Stromal cell of bone marrow (primary cell): Measurements from ENCODE around the gene SSBP2.
"Not testable (repeated sequence)": the region's sequence is repeated elsewhere in the genome, so short reads cannot be mapped to it uniquely, and the experiment has no call there.

ENCODE experiments used
- DNase-seq: peaks from one replicate; pipeline ENCODE4 v3.0.0-alpha.2; 2012; ENCODE audit warnings: low read depth

SSBP2 gene

DNA sequence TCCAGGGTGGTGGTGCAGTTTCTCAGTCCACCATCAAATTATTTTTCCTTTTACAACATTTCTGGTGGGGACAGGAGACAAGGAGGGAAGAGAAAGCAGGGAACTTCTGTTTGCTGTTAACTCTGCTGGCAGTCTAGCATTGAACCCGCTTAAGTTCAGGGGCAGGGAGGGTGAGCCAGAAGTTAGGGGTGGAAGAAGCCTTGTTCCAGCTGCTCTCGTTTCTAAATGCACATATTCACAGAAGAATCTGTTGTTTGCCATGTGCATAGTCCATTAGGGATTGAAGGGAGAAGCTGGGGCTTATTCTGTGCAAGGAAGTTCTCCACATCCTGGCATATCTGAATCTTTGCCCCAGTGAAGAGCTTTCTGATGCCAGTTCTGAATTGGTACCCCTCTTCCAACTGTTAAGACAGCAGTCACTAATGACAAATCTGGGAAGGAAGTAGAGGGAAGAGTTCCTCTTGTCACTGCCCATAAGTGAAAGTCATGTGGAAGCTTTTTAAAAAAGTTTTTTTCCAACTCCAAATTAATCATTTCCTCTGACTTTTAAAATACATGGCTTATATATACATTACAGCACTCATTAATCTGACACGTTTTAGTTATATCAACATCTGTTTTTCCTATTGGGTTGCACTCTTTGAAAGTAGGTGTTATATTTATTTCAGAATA lies 324.4 kb downstream of the SSBP2 start:
- DNase-seq = no peak

DNA sequence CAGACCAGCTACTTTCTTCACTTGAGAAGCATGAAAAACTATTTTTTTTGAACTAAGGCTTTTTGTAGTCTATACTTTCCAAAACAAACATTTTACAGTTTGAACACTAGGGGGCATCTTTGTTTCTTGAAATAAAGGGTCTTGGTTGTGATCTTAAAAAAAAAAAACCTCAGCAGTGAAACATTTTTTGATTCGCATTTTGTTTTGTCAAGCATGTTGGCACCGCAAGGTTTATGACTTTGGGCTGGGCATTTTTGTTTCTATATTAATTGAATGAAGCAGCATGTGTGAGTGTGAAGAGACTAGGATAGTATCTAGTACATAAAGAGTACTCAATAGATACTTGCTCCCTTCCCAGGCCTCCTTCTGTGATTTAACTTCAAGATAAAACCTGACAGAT lies 325.3 kb downstream of the SSBP2 start:
- peak; percentile 47 for DNase-seq

GRCh38 chr5:81424728-81425127 lies 326.2 kb downstream of the SSBP2 start:
- DNase-seq = no peak

GRCh38 chr5:81422671-81423070 lies 328.2 kb downstream of the SSBP2 start:
- no peak for DNase-seq

GRCh38 chr5:81420039-81420667 lies 330.7 kb downstream of the SSBP2 start:
- peak; percentile 94 for DNase-seq

DNA sequence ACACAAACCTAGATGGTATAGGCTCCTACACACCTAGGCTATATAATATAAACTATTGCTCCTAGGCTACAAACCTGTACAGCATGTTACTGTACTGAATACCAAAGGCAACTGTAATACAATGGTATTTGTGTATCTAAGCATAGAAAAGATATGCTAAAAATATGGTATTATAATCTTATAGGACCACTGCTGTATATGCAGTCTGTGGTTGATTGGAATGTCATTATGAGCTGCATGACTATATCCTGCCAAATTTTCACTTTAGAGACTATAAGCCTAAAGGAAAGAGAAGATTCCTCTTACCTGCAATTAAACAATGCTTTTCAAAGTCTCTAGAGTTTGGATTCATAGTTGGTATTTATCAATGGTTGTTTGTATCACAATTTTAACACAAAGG lies 332.3 kb downstream of the SSBP2 start:
- DNase-seq = no peak

- no peak for DNase-seq
Measured at GRCh38 chr5:81417052-81417451, 333.8 kb downstream of the SSBP2 start.

DNA sequence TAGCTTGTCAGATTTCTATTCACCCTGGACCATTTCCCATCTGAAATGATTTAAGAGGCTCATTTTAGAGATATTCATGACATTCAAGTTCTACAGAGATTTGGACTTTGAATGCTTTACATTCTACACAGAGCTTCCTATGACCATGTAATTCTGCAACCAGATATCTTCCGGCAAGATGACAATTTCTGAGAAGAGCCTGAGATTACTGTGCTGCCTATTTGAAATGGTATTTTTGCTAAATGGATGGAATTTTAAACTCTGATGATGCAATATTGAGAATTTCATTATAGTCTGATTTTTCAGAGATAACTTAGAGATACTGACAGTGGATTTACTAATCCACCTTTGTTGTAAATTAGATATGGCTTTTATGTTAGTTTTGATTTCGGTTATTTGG lies 341.0 kb downstream of the SSBP2 start:
- no peak for DNase-seq

- no peak for DNase-seq
Measured at GRCh38 chr5:81409361-81409760, 341.5 kb downstream of the SSBP2 start.

GRCh38 chr5:81408496-81408895 lies 342.4 kb downstream of the SSBP2 start:
- no peak for DNase-seq

- DNase-seq = not testable (repeated sequence)
Measured at GRCh38 chr5:81407811-81408210, 343.1 kb downstream of the SSBP2 start.

DNA sequence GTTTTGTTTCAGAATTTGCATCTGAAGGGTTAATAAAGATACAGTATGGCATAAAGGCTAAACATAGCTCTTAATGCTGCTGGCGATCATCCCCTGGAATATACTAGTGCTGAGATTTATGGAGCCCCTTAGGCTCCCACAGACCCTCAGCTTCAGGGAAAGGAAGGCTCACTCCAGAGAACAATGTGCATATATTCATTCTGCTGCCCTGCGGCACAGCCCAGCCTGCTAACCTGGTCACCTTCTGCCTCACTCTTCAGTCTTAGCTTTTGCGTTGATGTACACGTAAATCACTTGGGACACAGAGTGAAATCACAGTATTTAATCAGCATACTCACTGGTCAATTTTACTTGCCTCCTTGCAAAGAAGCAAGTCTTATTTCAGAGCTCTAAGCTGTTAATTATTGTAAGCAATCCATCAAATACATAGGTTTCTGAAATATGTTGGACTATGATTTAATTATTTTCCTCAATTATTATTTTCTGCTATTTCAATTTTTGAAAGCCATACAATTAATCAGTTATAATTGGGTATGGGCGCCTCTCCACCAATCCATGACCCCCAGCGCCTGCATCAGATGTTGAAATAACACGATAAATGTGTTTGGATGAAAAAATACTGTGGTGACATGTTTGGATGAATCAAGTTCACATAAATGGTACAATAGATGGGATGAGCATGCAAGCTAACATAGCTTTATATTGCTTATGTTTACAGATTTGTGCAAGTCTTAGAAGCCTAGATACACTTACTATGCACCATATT lies 345.6 kb downstream of the SSBP2 start:
- DNase-seq = no peak

- no peak for DNase-seq
Measured at GRCh38 chr5:81402192-81402930, 348.5 kb downstream of the SSBP2 start.

DNA sequence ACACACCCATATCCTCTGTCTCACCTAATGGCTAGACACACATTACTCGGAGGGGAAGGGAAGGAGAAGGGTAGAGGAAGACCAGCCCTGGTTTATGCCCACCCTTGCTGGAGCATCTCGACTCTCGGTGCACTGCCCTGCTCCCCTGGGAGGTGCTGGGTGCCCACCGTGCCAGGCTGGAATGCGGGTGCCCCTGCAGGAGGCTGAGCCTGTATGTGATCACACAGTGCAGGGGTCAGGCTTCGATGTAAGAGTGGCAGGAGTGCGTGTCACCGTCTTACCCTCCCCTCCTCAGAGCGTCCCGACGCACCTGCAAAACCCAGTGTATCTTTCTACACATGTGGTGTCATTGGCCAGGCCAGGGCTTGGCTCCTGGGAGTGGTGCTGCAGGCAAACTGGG lies 349.6 kb downstream of the SSBP2 start:
- DNase-seq = no peak

- DNase-seq = no peak
Measured at GRCh38 chr5:81400375-81400774, 350.5 kb downstream of the SSBP2 start.

GRCh38 chr5:81398741-81399140 lies 352.2 kb downstream of the SSBP2 start:
- DNase-seq = no peak

DNA sequence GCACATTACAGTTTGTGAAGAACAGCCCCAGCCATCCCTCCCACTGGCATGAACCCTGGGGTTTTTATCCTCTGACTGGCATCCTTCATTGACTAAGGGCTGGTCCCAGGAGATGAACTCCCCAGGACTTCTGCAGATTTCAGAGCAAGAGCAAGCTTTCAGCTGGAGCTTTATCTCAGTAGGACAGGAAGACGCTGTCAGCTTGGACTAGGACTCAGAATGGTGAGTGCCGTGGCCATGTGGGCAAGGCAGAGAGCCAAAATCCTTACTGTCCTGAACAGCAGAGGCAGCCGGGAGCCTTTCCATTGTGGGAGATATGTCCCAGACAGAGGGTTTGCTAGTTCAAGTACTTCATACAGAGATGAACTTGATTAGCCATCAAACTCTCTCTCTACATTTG lies 353.7 kb downstream of the SSBP2 start:
- peak; percentile 25 for DNase-seq

DNA sequence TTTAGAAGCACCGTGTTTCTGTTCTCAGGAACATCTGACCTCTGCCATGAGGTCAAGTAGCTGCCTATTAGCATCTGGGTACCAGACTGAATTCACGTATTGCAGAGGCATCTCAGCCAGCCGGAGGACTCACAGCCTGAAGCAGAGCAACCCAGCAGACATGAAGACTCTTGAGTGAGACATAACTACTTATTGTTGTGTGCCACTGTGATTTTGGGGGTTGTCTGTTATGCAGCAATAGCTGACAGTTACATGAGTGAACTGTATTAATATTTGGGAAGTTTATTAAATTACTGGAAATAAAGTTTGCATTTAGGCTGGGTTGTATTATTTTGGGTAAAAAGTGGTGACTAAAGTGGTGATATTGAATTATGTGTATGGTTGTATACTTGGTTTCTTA lies 355.6 kb downstream of the SSBP2 start:
- no peak for DNase-seq

GRCh38 chr5:81393783-81394718 lies 356.8 kb downstream of the SSBP2 start, which contains the start of gene ACOT12:
ACOT12 (minus strand) TSS chr5:81394134; CDS start chr5:81394114, 20 bp downstream.
- no peak for DNase-seq

GRCh38 chr5:81393430-81393782 lies 357.5 kb downstream of the SSBP2 start:
- no peak for DNase-seq

DNA sequence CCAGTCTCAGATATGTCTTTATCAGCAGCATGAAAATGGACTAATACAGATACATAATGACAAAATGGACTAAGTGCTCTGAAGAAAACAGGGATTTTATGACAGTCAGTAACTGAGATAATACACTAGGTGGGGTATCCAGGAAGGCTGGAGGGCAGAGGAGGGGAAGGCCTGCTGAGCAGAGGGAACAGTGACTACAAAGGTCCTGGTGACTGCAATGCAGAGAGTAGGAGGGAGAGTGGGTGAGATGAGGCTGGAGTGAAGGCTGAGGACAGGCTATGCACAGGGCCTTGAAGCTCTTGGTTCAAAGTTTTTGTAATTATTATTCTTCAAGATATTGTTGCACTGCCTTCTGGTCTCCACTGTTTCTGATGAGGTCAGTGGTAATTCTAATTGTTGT lies 361.9 kb downstream of the SSBP2 start:
- DNase-seq = no peak
